HG03442 (cell line): ENCODE data around the gene LBHD2.

Experiments used
- ATAC-seq: cut with Tn5 transposase; IDR thresholded peaks from one replicate; pipeline ENCODE4 v1.9.1; 2021; ENCODE audit warnings: mild to moderate bottlenecking, moderate library complexity; ENCODE audit not compliant: unreplicated experiment

Gene LBHD2

GRCh38 chr14:103129301-103130016 is 45.4 kb downstream of the LBHD2 start:
- ATAC-seq, result no peak

GRCh38 chr14:103130017-103130764 is 46.2 kb downstream of the LBHD2 start:
- no peak for ATAC-seq

- no peak for ATAC-seq
Measured at GRCh38 chr14:103130965-103131364, 47.0 kb downstream of the LBHD2 start.

GRCh38 chr14:103131580-103131979 is 47.6 kb downstream of the LBHD2 start:
- ATAC-seq, result no peak

- no peak for ATAC-seq
Measured at GRCh38 chr14:103132381-103133209, 48.6 kb downstream of the LBHD2 start.

GRCh38 chr14:103133210-103134140 is 49.5 kb downstream of the LBHD2 start:
- ATAC-seq, result no peak

- no peak for ATAC-seq
Measured at GRCh38 chr14:103134405-103134804, 50.4 kb downstream of the LBHD2 start.

GRCh38 chr14:103134919-103135318 is 50.9 kb downstream of the LBHD2 start:
- no peak for ATAC-seq

GRCh38 chr14:103135333-103136260 is 51.6 kb downstream of the LBHD2 start:
- no peak for ATAC-seq

GRCh38 chr14:103136388-103137271 is 52.6 kb downstream of the LBHD2 start:
- ATAC-seq, result no peak

GRCh38 chr14:103137689-103138300 is 53.8 kb downstream of the LBHD2 start:
- no peak for ATAC-seq

GRCh38 chr14:103138301-103139131 is 54.5 kb downstream of the LBHD2 start:
- ATAC-seq, result no peak

- no peak for ATAC-seq
Measured at GRCh38 chr14:103139132-103140025, 55.4 kb downstream of the LBHD2 start.
